ENCODE results near the gene SLC7A10. TPM values are rescaled to one million over a fixed set of nuclear protein-coding genes. Genes with fewer than 3 reads are reported as not detected.
A peak's percentile ranks its signal among the peaks of the same experiment; 100 is the strongest.

SLC7A10 gene
- total RNA-seq, 4 donors from 2014 or later, result not detected

GRCh38 chr19:33260628-33261418 is 35.2 kb upstream of the SLC7A10 start:
- H3K27me3 ChIP-seq, result no peaks in the 10 kb centered on the region
- no peak for TF ChIP-seq CTCF (IDR thresholded peaks at IDR 0.05)
- no peak for TF ChIP-seq POLR2A (IDR thresholded peaks at IDR 0.05)
- H3K36me3 ChIP-seq, result no peaks in the 10 kb centered on the region
- peak overlapping the region in 1 of 4 donors; percentile 25 for H3K27ac ChIP-seq
- H3K4me3 ChIP-seq, result no peak overlapping the region
- intact Hi-C loops (cut with DNase I), result no loop called here
- H3K4me1 ChIP-seq, result no peaks in the 10 kb centered on the region
- 54 to 82% methylated on average over 5 to 6 of the region's 24 CpGs for WGBS, 2 donors
- DNase-seq, result no peak
- no peaks in the 10 kb centered on the region for H3K9me3 ChIP-seq

GRCh38 chr19:33259539-33259938 is 33.9 kb upstream of the SLC7A10 start:
- peak overlapping the region in 1 of 4 donors; percentile 34 for H3K27ac ChIP-seq
- no peak for DNase-seq
- H3K36me3 ChIP-seq, result no peaks in the 10 kb centered on the region
- no peaks in the 10 kb centered on the region for H3K9me3 ChIP-seq
- H3K4me3 ChIP-seq, result no peak overlapping the region
- intact Hi-C loops (cut with DNase I), result no loop called here
- no peak for TF ChIP-seq CTCF (IDR thresholded peaks at IDR 0.05)
- TF ChIP-seq POLR2A (IDR thresholded peaks at IDR 0.05), result no peak
- no peaks in the 10 kb centered on the region for H3K4me1 ChIP-seq
- WGBS, 2 donors, result 68 to 72% methylated on average over 5 to 6 of the region's 6 CpGs
- no peaks in the 10 kb centered on the region for H3K27me3 ChIP-seq

GRCh38 chr19:33257828-33258227 is 32.2 kb upstream of the SLC7A10 start:
- intact Hi-C loops (cut with DNase I), result no loop called here
- TF ChIP-seq CTCF (IDR thresholded peaks at IDR 0.05) (no peak), POLR2A (IDR thresholded peaks at IDR 0.05) (no peak)
- Histone ChIP-seq H3K27me3 (peaks cover 0 to 7% (median 0%) of the 10 kb centered on the region in 4 donors), H3K4me1 (no peaks in the 10 kb centered on the region), H3K4me3 (no peak overlapping the region), H3K9me3 (no peaks in the 10 kb centered on the region), H3K36me3 (no peaks in the 10 kb centered on the region), H3K27ac (no peak overlapping the region)
- WGBS, 2 donors, result 100% methylated on average over 2 of the region's 2 CpGs
- no peak for DNase-seq

- H3K4me1 ChIP-seq, result peaks cover 0 to under 1% (median 0%) of the 10 kb centered on the region in 3 donors
- H3K27me3 ChIP-seq, result peaks cover 0 to 18% (median 0%) of the 10 kb centered on the region in 4 donors
- WGBS, 2 donors, result 58 to 100% methylated on average over 1 to 4 of the region's 7 CpGs
- TF ChIP-seq POLR2A (IDR thresholded peaks at IDR 0.05) (no peak), CTCF (IDR thresholded peaks at IDR 0.05) (no peak)
- no peaks in the 10 kb centered on the region for H3K9me3 ChIP-seq
- DNase-seq, result no peak
- intact Hi-C loops (cut with DNase I), result no loop called here
- no peak overlapping the region for H3K27ac ChIP-seq
- H3K36me3 ChIP-seq, result no peaks in the 10 kb centered on the region
- no peak overlapping the region for H3K4me3 ChIP-seq
These were observed 30.6 kb upstream of the SLC7A10 start for GRCh38 chr19:33256261-33256660.

GRCh38 chr19:33255781-33256180 is 30.1 kb upstream of the SLC7A10 start:
- no peaks in the 10 kb centered on the region for H3K36me3 ChIP-seq
- H3K4me3 ChIP-seq, result no peak overlapping the region
- H3K9me3 ChIP-seq, result no peaks in the 10 kb centered on the region
- intact Hi-C loops (cut with DNase I), result no loop called here
- H3K27ac ChIP-seq, result no peak overlapping the region
- no peak for DNase-seq
- peaks cover 0 to 18% (median 0%) of the 10 kb centered on the region in 4 donors for H3K27me3 ChIP-seq
- TF ChIP-seq CTCF (IDR thresholded peaks at IDR 0.05) (no peak), POLR2A (IDR thresholded peaks at IDR 0.05) (no peak)
- H3K4me1 ChIP-seq, result peaks cover 0 to 4% (median 0%) of the 10 kb centered on the region in 3 donors
- WGBS, 2 donors, result 86 to 92% methylated on average over 5 to 6 of the region's 7 CpGs

All from esophagus squamous epithelium (tissue), 5 donors.